Upper lobe of right lung (tissue), 1 donor: ENCODE results near the gene PRR18. TPM values are rescaled to one million over a fixed set of nuclear protein-coding genes. Genes with fewer than 3 reads are reported as not detected.

Experiments
- ATAC-seq: fragments of 200-7000 bp; cut with Tn5 transposase; one replicate; pipeline ENCODE4 v1.9.1; 2020; ENCODE audit warnings: mild to moderate bottlenecking, moderate library complexity
- DNase-seq: peaks from one replicate; pipeline ENCODE4 v3.0.0-alpha.2; 2020
- H3K27ac ChIP-seq: fragments of 200-600 bp; one replicate; pipeline ENCODE4 v1.8.0; 2022
- H3K27me3 ChIP-seq: fragments of 200-600 bp; one replicate; pipeline ENCODE4 v1.8.0; 2022; ENCODE audit warnings: mild to moderate bottlenecking
- H3K36me3 ChIP-seq: fragments of 200-600 bp; one replicate; pipeline ENCODE4 v1.8.0; 2022
- H3K4me1 ChIP-seq: fragments of 200-600 bp; one replicate; pipeline ENCODE4 v1.8.0; 2022
- H3K4me3 ChIP-seq: fragments of 200-600 bp; one replicate; pipeline ENCODE4 v1.8.0; 2022; ENCODE audit warnings: mild to moderate bottlenecking
- H3K9me3 ChIP-seq: fragments of 200-600 bp; one replicate; pipeline ENCODE4 v1.8.0; 2022
- intact Hi-C: fragments of 100-400 bp; cut with DNase I; formaldehyde crosslinking; loops from one replicate; pipeline ENCODE4 v1.11.0; 2022
- total RNA-seq: library from RNA; stranded (reverse); fragmentation: NEBNext Ultra II Directional; extraction: Animal tissue kit (Norgen Biotek cat#: 25700); gene quantifications from one replicate; pipeline ENCODE4 v1.2.1, GENCODE V29; 2021
- TF ChIP-seq, protein P1 (sequence below): fragments of 200-600 bp; IDR thresholded peaks from one replicate; pipeline ENCODE4 v1.8.0; 2022; ENCODE audit warnings: antibody characterized with exemption
- donor health status: DM: no; HTN: yes; CAD: no; lungs with severe emphysema.

PRR18 gene
- total RNA-seq, 1 donor from 2014 or later: not detected

DNA sequence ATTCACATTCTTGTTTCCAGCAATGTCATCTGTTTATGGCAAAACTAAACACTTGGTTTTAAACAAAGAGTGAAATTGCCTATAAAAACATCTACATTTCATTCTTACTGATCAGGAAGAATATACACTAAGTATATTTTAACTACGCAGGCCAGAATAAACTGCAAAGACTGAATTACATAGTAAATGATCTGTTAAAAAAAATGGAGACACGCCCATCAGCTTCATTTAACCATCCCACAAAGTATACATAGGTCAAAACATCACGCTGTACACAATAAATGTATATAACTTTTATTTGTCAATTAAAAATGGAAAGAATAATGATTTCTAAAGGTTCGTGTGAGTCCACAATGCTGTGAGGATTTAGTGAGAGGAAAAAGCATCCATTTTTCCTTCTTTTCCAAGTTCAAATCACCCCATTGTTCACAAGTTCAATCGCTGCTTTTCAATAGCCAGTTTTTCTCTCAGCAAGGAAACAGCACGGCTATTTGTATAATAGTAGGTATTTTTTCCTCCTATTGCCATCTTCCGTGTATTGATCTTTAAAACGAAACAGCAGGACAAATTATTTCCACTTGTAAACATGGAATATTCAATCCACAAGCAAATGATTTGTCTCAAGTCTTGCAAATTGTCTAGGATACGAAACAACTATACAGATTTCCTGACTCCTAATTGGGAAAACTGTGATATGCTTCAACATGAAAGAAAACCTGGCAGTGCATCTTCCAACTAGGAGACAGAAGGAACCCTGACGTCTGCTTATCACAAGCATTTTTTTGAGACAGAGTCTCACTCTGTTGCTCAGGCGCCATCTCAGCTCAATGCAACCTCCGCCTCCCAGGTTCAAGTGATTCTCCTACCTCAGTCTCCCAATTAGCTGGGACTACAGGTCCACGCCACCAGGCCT is 23.6 kb upstream of the PRR18 start:
- ATAC-seq (no peak), DNase-seq (no peak)
- intact Hi-C loops: no loop called here
- TF ChIP-seq, protein P1, sequence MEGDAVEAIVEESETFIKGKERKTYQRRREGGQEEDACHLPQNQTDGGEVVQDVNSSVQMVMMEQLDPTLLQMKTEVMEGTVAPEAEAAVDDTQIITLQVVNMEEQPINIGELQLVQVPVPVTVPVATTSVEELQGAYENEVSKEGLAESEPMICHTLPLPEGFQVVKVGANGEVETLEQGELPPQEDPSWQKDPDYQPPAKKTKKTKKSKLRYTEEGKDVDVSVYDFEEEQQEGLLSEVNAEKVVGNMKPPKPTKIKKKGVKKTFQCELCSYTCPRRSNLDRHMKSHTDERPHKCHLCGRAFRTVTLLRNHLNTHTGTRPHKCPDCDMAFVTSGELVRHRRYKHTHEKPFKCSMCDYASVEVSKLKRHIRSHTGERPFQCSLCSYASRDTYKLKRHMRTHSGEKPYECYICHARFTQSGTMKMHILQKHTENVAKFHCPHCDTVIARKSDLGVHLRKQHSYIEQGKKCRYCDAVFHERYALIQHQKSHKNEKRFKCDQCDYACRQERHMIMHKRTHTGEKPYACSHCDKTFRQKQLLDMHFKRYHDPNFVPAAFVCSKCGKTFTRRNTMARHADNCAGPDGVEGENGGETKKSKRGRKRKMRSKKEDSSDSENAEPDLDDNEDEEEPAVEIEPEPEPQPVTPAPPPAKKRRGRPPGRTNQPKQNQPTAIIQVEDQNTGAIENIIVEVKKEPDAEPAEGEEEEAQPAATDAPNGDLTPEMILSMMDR: no peak
- H3K27ac ChIP-seq: no peak overlapping the region
- peaks cover 42% of the 10 kb centered on the region for H3K36me3 ChIP-seq
- peaks cover 11% of the 10 kb centered on the region for H3K4me1 ChIP-seq
- no peaks in the 10 kb centered on the region for H3K9me3 ChIP-seq
- no peak overlapping the region for H3K4me3 ChIP-seq
- H3K27me3 ChIP-seq: no peaks in the 10 kb centered on the region

DNA sequence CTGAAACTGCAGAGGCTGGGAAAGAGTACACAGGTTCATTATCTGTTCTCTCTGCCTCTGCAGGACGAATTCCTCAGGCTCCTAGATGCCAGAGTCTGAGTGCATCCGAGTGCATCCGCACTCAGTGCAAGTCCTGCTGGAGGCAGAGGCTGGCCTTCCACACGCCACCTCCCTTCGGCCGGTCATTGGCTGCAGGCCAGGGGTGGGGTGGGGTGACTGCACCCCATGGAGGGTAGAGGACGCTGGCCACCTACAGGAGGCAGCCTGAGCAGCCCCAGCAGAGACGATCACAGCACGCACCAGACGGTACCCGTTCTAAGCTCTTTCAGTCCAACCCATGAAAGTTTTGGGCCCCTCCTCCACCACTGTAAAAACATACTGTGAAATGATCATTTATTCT is 22.4 kb upstream of the PRR18 start:
- peaks cover 11% of the 10 kb centered on the region for H3K4me1 ChIP-seq

DNA sequence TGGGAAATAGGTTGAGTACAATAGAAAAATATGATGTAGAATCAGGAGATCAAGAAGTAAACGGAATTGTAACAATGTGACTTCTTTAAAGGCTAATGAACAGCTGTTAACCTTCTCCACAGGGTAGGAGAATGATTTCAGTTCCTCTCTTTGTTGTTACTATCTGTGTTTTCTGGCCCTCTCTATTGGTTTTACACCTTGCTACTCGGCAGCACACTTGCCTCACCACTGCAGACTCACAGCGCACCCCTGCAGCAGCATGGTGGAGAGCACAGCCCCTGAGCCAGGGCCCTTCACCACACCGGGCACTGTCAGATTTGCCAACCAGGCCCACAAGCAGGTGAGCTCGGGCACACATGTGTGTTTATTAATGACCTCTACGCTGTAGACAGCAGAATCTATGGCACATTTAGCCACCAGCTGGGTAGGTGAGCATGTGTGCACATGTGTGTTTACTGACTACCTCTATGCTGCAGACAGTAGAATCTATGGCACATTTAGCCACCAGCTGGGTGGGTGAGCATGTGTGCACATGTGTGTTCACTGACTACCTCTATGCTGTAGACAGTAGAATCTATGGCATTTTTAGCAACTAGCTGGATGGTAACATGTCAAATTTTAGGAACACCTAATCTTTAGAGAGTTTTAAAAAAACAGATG is 17.3 kb upstream of the PRR18 start:
- Histone ChIP-seq H3K4me3 (no peak overlapping the region), H3K9me3 (no peaks in the 10 kb centered on the region), H3K27me3 (no peaks in the 10 kb centered on the region), H3K4me1 (no peaks in the 10 kb centered on the region), H3K27ac (no peak overlapping the region), H3K36me3 (peaks cover 82% of the 10 kb centered on the region)
- ATAC-seq (no peak), DNase-seq (no peak)
- intact Hi-C loops: no loop called here
- TF ChIP-seq, protein P1: no peak

More for the DNA sequence above, 22.4 kb upstream of the PRR18 start:
- intact Hi-C loops: no loop called here
- Histone ChIP-seq H3K27ac (no peak overlapping the region), H3K36me3 (peaks cover 42% of the 10 kb centered on the region), H3K4me3 (no peak overlapping the region), H3K9me3 (no peaks in the 10 kb centered on the region), H3K27me3 (no peaks in the 10 kb centered on the region)
- DNase-seq (peak; percentile 72), ATAC-seq (peak; percentile 75)
- TF ChIP-seq, protein P1: peak; percentile 14

DNA sequence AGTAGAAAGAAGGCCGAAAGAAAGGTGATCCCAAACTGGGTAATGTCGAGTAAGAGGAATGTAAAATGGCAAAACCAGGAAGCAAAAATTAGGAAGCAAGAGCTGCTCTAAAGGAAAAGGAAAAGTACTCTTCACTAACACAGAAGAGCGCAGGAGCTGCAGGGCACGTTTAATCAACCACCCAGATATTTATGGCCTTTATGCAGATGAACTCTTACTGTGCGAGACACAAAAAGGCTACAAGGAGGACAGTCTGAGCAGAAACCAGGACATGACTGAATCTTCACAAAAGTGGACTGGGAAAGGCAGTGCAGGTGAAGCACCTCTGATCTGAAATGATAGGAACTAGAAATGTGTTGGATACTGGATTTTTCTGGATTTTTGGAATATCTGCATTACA is 15.2 kb upstream of the PRR18 start:
- H3K36me3 ChIP-seq: peaks cover 83% of the 10 kb centered on the region
- H3K27me3 ChIP-seq: no peaks in the 10 kb centered on the region
- H3K27ac ChIP-seq: no peak overlapping the region
- intact Hi-C loops: no loop called here
- TF ChIP-seq, protein P1: no peak
- H3K9me3 ChIP-seq: no peaks in the 10 kb centered on the region
- DNase-seq (no peak), ATAC-seq (no peak)
- H3K4me1 ChIP-seq: no peaks in the 10 kb centered on the region
- no peak overlapping the region for H3K4me3 ChIP-seq

DNA sequence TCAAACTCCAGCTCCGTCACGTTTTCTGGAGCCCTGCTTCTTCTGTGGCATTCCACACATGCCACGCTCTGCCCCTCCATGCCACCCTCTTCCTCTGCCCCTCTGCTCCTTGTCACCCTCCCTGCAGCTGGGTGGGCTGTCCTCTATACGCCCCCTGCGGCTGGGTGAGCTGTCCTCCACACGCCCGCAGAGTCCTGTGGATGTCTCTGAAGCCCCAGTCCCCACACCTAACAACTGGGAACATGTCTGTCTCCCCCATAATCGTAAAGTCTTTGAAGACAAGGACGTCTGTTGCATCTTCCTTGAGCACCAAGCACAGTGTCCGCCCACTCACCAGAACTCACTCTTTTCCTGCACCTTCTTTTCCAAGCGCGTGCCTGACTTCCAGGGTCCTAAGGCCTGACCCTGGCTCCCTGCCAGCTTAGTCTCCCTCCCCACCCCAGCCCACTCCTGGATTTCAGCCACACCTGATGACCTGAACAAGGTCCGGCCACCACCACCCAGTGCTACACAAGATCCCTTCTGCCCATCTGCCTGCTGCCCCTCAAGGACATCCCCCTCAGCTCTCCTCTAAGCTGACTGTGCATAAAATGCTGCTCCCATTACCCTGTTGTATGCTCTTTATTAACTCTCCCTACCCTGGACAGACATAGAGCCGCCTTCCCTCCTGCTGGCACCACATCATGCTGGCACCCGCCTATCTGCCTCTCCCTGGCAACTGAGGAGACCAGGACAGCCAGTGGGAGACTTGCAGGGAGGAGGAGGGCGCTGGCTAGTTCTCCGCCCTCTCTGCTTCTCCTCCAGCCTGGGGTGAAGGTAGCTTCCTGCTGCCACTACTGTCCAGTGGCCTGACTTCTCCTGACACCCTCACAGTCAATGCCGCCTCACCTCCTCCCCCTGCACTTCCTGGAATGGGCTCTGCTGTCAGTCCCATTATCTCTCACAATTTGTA is 10.7 kb upstream of the PRR18 start:
- peaks cover 45% of the 10 kb centered on the region for H3K36me3 ChIP-seq
- H3K27me3 ChIP-seq: no peaks in the 10 kb centered on the region
- TF ChIP-seq, protein P1: no peak
- no peaks in the 10 kb centered on the region for H3K9me3 ChIP-seq
- H3K27ac ChIP-seq: no peak overlapping the region
- H3K4me1 ChIP-seq: no peaks in the 10 kb centered on the region
- ATAC-seq (peak; percentile 23), DNase-seq (no peak)
- no peak overlapping the region for H3K4me3 ChIP-seq
- intact Hi-C loops: no loop called here
